B cell (primary cell): ENCODE measurements around the gene NDUFAF2. TPM values are rescaled to one million over a fixed set of nuclear protein-coding genes. Genes with fewer than 3 reads are reported as not detected.

Experiments used
- ATAC-seq: fragments of 200-7000 bp; cut with Tn5 transposase; one replicate; pipeline ENCODE4 v1.10.0; 2021; ENCODE audit warnings: low read depth, mild to moderate bottlenecking, moderate number of reproducible peaks, moderate library complexity
- CTCF ChIA-PET: fragments of 350-600 bp; sonication (Branson Sonifier 250); formaldehyde crosslinking; loops from one replicate; lab custom pipeline; 2021; ENCODE audit warnings: antibody characterized with exemption, inconsistent platforms; lab: Charles Lee
- POLR2A ChIA-PET: fragments of 350-600 bp; sonication (Branson Sonifier 250); formaldehyde crosslinking; loops from one replicate; lab custom pipeline; 2021; ENCODE audit warnings: antibody characterized with exemption; lab: Charles Lee
- DNase-seq: peaks from one replicate; pipeline ENCODE4 v3.0.0; 2013
- H2AFZ ChIP-seq: 2 replicates; pipeline ENCODE4 v1.6.1; 2012; ENCODE audit warnings: mild to moderate bottlenecking, low read depth, low read length; ENCODE audit not compliant: insufficient read depth, poor library complexity, severe bottlenecking
- H3K27ac ChIP-seq, 2 donors: 1 replicate in 1 of 2; 2 replicates in 1 of 2; pipeline ENCODE4 v1.5.1; 2012 to 2013; ENCODE audit warnings: low read length in 2 of 2, mild to moderate bottlenecking in 2 of 2, moderate library complexity in 1 of 2
- H3K27me3 ChIP-seq, 4 experiments: fragments of 200-600 bp in 1 of 4; sonication (generic) in 1 of 4; replicated peaks in 1 of 4; 1 replicate in 2 of 4; 2 replicates in 2 of 4; pipeline versions ENCODE4 v1.6.1 to v1.7.0; 2013 to 2016; ENCODE audit warnings: low read length in 3 of 4, mild to moderate bottlenecking in 2 of 4, mixed read lengths in 1 of 4, moderate library complexity in 1 of 4; ENCODE audit not compliant: insufficient read depth in 4 of 4, control insufficient read depth in 3 of 4; ENCODE audit errors: control extremely low read depth in 1 of 4
- H3K36me3 ChIP-seq, 2 experiments: replicated peaks in 1 of 2; 1 replicate in 1 of 2; 2 replicates in 1 of 2; pipeline versions ENCODE4 v1.6.1 to v1.7.1; 2013; ENCODE audit warnings: low read length in 1 of 2; ENCODE audit not compliant: insufficient read depth in 2 of 2, control insufficient read depth in 1 of 2; ENCODE audit errors: control extremely low read depth in 1 of 2, extremely low read depth in 1 of 2
- H3K4me1 ChIP-seq, 2 donors: fragments of 200-600 bp in 1 of 2; sonication (generic) in 1 of 2; 1 replicate in 1 of 2; 2 replicates in 1 of 2; pipeline versions ENCODE4 v1.5.1 to v1.6.1; 2013 to 2017; ENCODE audit warnings: low read length in 2 of 2; ENCODE audit not compliant: control insufficient read depth in 2 of 2, insufficient read depth in 2 of 2
- H3K4me2 ChIP-seq: replicated peaks from 2 replicates; pipeline ENCODE3; 2012; ENCODE audit warnings: mild to moderate bottlenecking, low read depth, low read length; ENCODE audit not compliant: poor library complexity, severe bottlenecking
- H3K4me3 ChIP-seq, 5 experiments: fragments of 200-600 bp in 1 of 5; sonication (generic) in 1 of 5; 1 replicate in 3 of 5; 2 replicates in 2 of 5; pipeline versions ENCODE4 v1.5.1 to v1.7.0; 2011 to 2016; ENCODE audit warnings: low read length in 4 of 5, mild to moderate bottlenecking in 4 of 5, low read depth in 2 of 5, control low read depth in 1 of 5, moderate library complexity in 1 of 5; ENCODE audit not compliant: insufficient read depth in 1 of 5; ENCODE audit errors: control extremely low read depth in 1 of 5, extremely low read depth in 1 of 5
- H3K79me2 ChIP-seq: fragments of 200-600 bp; sonication (generic); one replicate; pipeline ENCODE4 v1.6.0; 2016; ENCODE audit warnings: low read length; ENCODE audit not compliant: control insufficient read depth, insufficient read depth
- H3K9ac ChIP-seq: fragments of 200-600 bp; sonication (generic); 2 replicates; pipeline ENCODE4 v1.6.1; 2017; ENCODE audit warnings: mild to moderate bottlenecking, low read length, moderate library complexity
- H3K9me3 ChIP-seq, 3 donors: one replicate each; pipeline versions ENCODE4 v1.6.1 to v1.7.1; 2013; ENCODE audit warnings: low read length in 2 of 3; ENCODE audit not compliant: control insufficient read depth in 2 of 3, insufficient read depth in 1 of 3; ENCODE audit errors: control extremely low read depth in 1 of 3
- H4K20me1 ChIP-seq: 2 replicates; pipeline ENCODE4 v1.6.0; 2012; ENCODE audit warnings: mild to moderate bottlenecking, low read length; ENCODE audit not compliant: insufficient read depth, control insufficient read depth, poor library complexity, severe bottlenecking
- H3K27ac Mint-ChIP-seq: one replicate; pipeline ENCODE4 v1.8.0; 2021; ENCODE audit warnings: mixed read lengths
- H3K27me3 Mint-ChIP-seq: one replicate; pipeline ENCODE4 v1.8.0; 2021; ENCODE audit warnings: mixed read lengths
- H3K4me1 Mint-ChIP-seq: one replicate; pipeline ENCODE4 v1.8.0; 2021; ENCODE audit warnings: mixed read lengths
- H3K4me3 Mint-ChIP-seq: one replicate; pipeline ENCODE4 v1.8.0; 2021; ENCODE audit warnings: mixed read lengths
- H3K9me3 Mint-ChIP-seq: one replicate; pipeline ENCODE4 v1.8.0; 2022; ENCODE audit warnings: mixed read lengths; ENCODE audit not compliant: insufficient read depth
- CTCF ChIP-seq: fragments of 200-600 bp; IDR thresholded peaks from one replicate; pipeline ENCODE4 v1.8.0; 2022; ENCODE audit warnings: antibody characterized with exemption, mild to moderate bottlenecking
- EZH2 ChIP-seq: IDR thresholded peaks from 2 replicates; pipeline ENCODE4 v1.6.1; 2012; ENCODE audit warnings: borderline replicate concordance, low read depth, mild to moderate bottlenecking, moderate library complexity, low read length; ENCODE audit not compliant: insufficient read depth, poor library complexity, severe bottlenecking
- WGBS: methylation state at CpG from one replicate; pipeline ENCODE4 v1.1.5; 2013; ENCODE audit warnings: missing lambda C conversion rate; ENCODE audit not compliant: insufficient coverage; 5-methylcytosine and 5-hydroxymethylcytosine counted together
- intact Hi-C: fragments of 100-400 bp; cut with micrococcal nuclease; formaldehyde crosslinking; loops from one replicate; pipeline ENCODE4 v1.10.0; 2022
- polyA plus RNA-seq: library from polyadenylated mRNA; depleted of rRNA; stranded (reverse); fragments of >200 nt; gene quantifications from 2 replicates; pipeline ENCODE4 v1.2.3, GENCODE V29; 2012
- total RNA-seq, 2 donors: library from RNA; stranded (reverse); fragments of 120-200 nt in 1 of 2; gene quantifications; 1 replicate in 1 of 2; 2 replicates in 1 of 2; pipeline versions ENCODE4 v1.2.3 to v1.2.4, GENCODE V29; 2013 to 2022

NDUFAF2 gene
- total and polyA plus RNA-seq, 2 donors (not counting 1 experiment from before 2014, with no cell fraction given), result 6.3 to 9.7 TPM

GRCh38 chr5:61177070-61177469 is 232.1 kb downstream of the NDUFAF2 start:
- Histone ChIP-seq H3K4me3 (no peak overlapping the region), H3K4me2 (no peak overlapping the region), H3K9me3 (no peaks in the 10 kb centered on the region), H4K20me1 (no peaks in the 10 kb centered on the region), H2AFZ (peak overlapping the region; percentile 6), H3K9ac (no peak overlapping the region), H3K79me2 (no peaks in the 10 kb centered on the region), H3K27ac (no peak overlapping the region), H3K4me1 (peaks cover 10 to 19% of the 10 kb centered on the region in 2 donors), H3K36me3 (no peaks in the 10 kb centered on the region), H3K27me3 (no peaks in the 10 kb centered on the region)
- peaks cover 18% of the 10 kb centered on the region for H3K4me1 Mint-ChIP-seq
- intact Hi-C loops, result no loop called here
- POLR2A ChIA-PET, result no interaction called here
- no peaks in the 10 kb centered on the region for H3K9me3 Mint-ChIP-seq
- no peaks in the 10 kb centered on the region for H3K27me3 Mint-ChIP-seq
- H3K27ac Mint-ChIP-seq, result no peak overlapping the region
- ATAC-seq (no peak), DNase-seq (no peak)
- no peak for TF ChIP-seq EZH2
- no peak overlapping the region for H3K4me3 Mint-ChIP-seq
- 96% methylated on average over 3 of the region's 3 CpGs for WGBS
- CTCF ChIA-PET, result interaction anchor here (1.5 kb wide), 2 partner anchors 482 to 484 kb away, joined by 3 to 4 read pairs; no protein-coding TSS in a partner anchor

GRCh38 chr5:61177716-61178115 is 232.7 kb downstream of the NDUFAF2 start:
- no peaks in the 10 kb centered on the region for H3K27me3 Mint-ChIP-seq
- Histone ChIP-seq H3K4me1 (peaks cover 10 to 19% of the 10 kb centered on the region in 2 donors), H3K27ac (no peak overlapping the region), H3K4me3 (no peak overlapping the region), H2AFZ (peak overlapping the region; percentile 41), H4K20me1 (no peaks in the 10 kb centered on the region), H3K9me3 (no peaks in the 10 kb centered on the region), H3K9ac (no peak overlapping the region), H3K79me2 (no peaks in the 10 kb centered on the region), H3K27me3 (no peaks in the 10 kb centered on the region), H3K4me2 (peak overlapping the region; percentile 22), H3K36me3 (no peaks in the 10 kb centered on the region)
- no peak for TF ChIP-seq CTCF
- TF ChIP-seq EZH2, result no peak
- ChIA-PET CTCF (interaction anchor here (0.8 to 1.5 kb wide), 3 partner anchors 21 to 483 kb away, joined by 3 to 4 read pairs (median 3); no protein-coding TSS in a partner anchor), POLR2A (no interaction called here)
- peak overlapping the region; percentile 15 for H3K4me3 Mint-ChIP-seq
- peak; percentile 23 for DNase-seq
- H3K9me3 Mint-ChIP-seq, result no peaks in the 10 kb centered on the region
- intact Hi-C loops, result no loop called here
- no peak overlapping the region for H3K27ac Mint-ChIP-seq
- ATAC-seq, result peak; percentile 41
- 50% methylated on average over 5 of the region's 7 CpGs for WGBS
- H3K4me1 Mint-ChIP-seq, result peaks cover 18% of the 10 kb centered on the region
